GM18520 (cell line): ENCODE data around the gene PBX2.
"Not testable (repeated sequence)": the region's sequence is repeated elsewhere in the genome, so short reads cannot be mapped to it uniquely, and the experiment has no call there.

Experiments used
- ATAC-seq: cut with Tn5 transposase; IDR thresholded peaks from one replicate; pipeline ENCODE4 v1.9.1; 2021; ENCODE audit not compliant: unreplicated experiment

PBX2 gene

DNA sequence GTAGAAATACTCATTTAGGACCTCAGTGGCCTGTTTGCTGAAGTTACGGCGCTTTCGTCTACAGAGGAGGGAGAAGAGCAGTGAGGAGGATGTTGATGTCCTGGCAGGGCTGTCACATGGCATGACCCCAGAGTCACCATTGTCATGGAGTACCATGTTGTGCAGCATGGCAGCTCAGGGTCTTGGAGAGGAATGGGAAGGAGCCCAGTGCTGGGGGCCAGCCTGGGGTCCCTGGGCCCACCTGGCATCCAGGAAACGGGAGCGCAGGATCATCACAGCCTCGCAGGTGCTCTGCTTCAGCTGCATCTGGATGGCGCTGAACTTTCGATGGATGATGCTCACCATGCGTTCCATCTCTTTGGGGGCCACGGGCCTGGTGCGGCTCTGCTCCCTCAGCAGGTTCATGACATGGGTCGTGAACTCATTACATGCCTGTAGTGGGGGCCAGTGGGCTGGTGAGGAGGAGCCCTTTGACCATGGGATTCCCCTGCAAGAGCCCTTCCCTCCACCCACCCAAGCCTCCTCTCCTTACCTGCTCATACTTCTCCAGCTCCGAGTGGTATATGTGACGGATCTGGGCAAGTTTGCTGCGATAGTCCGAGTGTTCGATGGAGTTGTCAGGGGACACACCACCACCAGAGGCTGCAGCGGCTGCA lies 2.1 kb downstream of the PBX2 start:
- not testable (repeated sequence) for ATAC-seq

DNA sequence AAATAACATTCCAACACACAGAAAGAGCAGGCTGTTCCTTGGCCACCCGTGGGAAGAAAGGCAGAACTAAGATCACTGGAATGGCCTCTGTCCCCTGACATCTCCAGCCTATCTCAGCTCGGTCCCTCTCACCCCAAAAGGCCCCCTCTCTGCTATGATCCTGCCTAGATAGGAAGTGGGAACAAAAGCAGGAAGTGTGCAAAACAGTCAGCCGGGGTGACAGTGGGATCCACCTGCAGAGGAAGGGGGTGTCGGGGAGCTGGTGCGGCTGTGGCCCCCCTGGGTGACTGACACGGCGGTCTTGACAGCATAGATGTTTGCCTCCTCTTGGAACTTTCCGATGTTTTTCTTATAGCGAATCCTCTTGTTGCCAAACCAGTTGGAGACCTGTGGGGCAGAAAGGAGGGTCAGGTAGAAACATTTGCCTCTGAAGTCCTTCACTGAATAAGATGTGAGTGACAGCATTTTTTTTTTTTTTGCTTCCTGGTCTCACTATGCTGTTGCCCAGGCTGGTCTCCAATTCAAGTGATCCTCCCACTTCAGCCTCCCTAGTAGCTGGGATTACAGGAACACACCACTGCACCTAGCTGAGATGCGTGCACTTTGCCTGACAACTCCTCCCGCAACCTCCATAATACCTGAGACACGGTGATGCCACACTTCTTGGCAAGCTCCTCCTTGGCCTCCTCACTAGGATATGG lies 2.8 kb downstream of the PBX2 start:
- no peak for ATAC-seq

DNA sequence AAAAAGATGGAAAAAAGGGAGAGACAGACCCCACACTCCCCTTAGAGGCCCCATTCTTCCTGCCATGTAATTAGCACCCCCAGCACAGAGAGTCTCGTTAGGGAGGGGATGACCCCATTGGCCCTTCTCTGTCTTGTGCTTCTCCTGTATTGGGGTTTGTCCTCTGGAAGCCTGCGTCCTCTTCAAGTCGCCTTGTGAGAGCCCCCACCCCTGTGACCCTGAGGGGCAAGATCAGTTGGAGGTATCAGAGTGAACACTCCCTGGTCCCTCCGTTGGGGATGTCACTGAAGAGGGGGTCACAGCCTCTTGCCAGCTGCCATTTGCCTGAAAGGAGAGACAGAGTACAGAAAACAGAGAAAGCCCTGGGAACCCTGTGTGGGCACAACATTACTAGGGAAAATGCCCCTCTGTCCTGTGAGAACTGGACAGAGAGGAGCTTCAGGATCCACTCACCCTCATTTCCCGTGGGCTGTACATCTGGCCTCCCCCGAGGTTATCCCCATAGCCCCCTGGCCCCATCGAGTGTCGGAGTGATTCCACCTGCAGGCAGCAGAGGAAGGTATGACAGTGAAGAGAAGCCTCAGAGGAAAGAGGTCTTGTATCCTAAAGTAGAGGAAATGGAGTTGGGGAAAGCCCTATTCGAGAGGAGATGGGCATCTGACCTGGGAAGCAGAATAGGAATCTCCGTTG lies 3.7 kb downstream of the PBX2 start:
- not testable (repeated sequence) for ATAC-seq

DNA sequence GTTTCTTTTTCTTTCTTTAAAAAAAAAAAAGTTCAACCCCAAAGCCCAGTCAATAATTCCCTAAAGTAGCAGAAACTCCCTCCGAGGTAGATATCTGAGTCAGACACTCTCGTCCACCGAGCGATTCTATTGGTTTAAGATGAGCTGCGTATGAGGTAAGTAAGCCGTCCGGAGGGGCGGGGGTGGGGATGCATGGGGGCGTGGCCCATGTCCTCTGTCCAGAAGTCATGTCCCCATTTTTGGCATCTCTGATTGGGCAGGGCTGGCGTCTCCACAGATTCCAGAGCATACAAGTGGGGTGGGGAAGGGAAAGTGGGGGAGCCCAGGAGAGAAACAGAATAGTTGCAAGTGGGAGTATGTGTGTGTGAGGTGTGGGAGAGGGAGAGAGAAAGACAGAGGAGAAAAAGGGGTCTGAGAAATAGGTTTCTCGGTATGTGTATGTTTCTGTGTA lies 4.3 kb downstream of the PBX2 start:
- not testable (repeated sequence) for ATAC-seq

DNA sequence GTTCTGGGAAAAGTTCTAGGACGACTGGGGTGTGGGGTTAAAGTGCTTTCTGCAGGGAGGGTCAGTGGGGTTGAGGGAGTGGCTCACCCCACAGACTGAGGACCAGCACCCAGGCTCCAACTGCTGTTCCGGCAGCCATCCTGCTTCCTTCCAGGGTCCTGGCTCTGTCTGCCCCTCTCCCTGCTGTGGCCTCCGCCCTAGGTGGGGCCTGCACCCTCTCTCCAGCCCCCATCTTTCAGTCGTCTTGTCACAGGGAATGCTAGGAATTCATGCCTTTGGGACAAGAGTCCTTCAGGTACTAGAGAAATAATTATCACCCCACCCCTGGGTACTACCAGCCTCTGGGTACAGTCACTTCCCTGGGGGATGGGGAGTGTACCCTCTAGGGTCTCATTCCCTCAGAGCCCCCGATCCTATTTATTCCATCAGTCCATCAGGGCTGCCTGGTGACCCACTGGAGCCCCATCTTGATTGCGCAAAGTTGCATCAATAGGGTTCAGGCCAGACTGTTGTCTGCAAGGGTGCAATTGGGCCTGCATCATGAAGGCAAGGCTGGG lies 5.8 kb downstream of the PBX2 start, which contains the start of gene AGER:
TSS of gene AGER (minus strand) at position 170 of the 557 bp plus-strand sequence. CDS start at position 139, 31 bp downstream.
- ATAC-seq: no peak

DNA sequence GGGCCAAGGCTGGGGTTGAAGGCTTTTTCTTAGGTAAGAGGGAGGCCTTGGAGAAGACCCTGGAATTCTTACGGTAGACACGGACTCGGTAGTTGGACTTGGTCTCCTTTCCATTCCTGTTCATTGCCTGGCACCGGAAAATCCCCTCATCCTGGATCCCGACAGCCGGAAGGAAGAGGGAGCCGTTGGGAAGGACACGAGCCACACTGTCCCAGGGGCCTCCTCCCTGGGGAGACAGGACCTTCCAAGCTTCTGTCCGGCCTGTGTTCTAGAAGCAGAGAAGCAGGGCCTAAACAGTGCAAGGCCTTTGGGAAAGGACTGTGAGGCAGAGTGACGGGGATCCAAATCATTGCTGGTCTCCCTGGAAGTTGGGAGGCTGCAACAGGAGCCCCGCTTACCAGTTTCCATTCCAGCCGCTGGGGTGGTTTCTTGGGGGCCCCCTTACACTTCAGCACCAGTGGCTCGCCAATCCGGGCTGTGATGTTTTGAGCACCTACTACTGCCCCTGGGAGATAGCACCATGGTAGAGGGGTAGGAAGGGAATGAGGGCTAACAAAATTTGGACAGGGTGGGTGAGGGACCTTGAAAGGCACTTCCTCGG lies 6.4 kb downstream of the PBX2 start:
- no peak for ATAC-seq

DNA sequence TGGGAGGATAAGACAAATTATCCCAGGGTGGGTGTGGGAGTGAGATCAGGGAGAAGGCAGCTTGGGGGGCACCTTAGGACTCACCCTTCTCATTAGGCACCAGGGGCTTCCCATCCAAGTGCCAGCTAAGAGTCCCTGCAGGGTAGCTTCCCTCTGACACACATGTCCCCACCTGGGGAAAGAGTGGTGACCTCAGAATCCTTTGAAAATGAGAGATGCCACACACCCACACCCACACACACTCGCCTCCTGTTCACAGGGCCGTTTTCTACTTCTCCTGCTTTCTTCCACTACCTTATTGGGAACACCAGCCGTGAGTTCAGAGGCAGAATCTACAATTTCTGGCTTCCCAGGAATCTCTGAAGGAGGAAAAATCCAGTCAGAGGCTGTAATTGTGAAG lies 7.0 kb downstream of the PBX2 start:
- no peak for ATAC-seq

DNA sequence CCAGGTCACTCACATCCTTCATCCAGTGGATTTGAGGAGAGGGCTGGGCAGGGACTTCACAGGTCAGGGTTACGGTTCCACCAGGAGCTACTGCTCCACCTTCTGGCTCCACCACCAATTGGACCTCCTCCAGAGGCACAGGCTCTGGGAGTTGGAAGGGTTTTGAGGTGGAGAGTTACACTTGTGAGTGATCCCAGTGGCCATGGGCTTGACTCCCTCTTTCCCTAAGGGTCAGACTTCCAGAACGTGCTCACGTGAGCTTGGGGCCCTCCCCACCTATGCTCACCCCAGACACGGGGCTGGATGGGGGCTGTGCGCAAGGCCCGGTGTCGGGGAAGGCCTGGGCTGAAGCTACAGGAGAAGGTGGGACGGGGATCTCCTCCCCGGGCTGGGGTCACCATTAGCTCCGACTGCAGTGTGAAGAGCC lies 7.4 kb downstream of the PBX2 start:
- ATAC-seq: no peak

DNA sequence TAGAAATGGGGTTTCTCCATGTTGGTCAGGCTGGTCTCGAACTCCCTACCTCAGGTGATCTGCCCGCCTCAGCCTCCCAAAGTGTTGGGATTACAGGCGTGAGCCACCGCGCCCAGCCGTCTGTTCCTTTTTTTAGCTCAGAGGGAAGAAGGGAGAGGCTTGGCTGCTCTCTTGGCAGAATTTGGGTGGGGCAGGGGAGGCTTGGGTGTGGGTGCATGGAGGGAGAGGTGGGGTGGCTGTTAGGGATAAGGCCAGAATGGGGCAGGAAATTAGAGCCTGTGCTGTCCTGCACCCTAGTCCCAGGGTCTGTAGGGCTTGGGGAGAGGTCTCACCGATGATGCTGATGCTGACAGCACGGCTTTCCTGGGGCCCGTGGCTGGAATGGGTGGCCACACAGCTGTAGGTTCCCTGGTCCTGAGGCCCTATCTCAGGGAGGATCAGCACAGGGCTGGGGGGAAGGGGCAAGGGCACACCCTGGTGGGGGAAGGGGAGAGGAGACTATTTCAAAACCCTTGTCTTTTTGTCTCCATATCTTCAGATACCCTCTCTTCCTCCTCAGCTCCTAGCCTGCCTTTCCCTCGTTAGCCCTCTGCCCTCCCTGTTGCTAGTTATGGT lies 8.0 kb downstream of the PBX2 start:
- no peak for ATAC-seq

DNA sequence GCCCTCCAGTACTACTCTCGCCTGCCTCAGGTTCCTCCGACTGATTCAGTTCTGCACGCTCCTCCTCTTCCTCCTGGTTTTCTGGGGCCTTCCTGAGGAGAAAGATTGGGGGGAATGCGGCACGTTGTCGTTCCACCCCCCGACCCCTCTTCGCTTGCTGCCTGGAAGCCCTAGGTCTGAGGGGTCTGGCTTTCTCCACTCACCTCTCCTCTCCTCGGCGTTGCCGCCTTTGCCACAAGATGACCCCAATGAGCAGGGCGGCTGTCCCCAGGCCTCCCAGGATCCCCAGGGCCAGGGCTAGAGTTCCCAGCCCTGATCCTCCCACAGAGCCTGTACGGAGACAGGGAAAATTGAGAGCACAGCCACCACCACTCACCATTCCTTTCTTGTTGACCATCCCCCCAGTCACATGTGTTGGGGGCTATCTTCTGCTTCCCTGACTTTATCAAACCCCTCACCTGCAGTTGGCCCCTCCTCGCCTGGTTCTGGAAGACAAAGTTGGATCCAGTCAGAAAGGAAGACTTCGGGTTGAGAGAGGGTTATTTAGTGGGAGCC lies 8.8 kb downstream of the PBX2 start:
- no peak for ATAC-seq

DNA sequence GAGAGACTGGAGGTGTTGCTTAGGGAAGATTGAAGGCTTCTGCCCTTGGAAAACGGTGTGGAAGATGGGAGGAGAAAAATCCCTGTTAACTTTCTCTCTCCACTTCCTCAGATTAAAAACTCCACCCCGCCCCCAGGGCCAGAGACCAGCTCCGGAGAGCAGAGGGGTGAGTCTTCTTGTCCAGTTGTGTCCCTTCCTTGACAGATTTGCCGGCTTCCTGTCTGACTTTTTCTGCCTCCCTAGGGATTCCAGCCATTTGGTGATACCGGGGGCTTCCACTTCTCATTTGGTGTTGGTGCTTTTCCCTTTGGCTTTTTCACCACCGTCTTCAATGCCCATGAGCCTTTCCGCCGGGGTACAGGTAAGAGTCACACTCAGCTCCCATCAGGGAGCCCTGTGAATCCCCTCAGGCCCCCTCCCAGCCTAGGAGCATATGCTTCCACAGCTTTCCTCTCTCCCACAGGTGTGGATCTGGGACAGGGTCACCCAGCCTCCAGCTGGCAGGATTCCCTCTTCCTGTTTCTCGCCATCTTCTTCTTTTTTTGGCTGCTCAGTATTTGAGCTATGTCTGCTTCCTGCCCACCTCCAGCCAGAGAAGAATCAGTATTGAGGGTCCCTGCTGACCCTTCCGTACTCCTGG lies 10.1 kb downstream of the PBX2 start:
- no peak for ATAC-seq

DNA sequence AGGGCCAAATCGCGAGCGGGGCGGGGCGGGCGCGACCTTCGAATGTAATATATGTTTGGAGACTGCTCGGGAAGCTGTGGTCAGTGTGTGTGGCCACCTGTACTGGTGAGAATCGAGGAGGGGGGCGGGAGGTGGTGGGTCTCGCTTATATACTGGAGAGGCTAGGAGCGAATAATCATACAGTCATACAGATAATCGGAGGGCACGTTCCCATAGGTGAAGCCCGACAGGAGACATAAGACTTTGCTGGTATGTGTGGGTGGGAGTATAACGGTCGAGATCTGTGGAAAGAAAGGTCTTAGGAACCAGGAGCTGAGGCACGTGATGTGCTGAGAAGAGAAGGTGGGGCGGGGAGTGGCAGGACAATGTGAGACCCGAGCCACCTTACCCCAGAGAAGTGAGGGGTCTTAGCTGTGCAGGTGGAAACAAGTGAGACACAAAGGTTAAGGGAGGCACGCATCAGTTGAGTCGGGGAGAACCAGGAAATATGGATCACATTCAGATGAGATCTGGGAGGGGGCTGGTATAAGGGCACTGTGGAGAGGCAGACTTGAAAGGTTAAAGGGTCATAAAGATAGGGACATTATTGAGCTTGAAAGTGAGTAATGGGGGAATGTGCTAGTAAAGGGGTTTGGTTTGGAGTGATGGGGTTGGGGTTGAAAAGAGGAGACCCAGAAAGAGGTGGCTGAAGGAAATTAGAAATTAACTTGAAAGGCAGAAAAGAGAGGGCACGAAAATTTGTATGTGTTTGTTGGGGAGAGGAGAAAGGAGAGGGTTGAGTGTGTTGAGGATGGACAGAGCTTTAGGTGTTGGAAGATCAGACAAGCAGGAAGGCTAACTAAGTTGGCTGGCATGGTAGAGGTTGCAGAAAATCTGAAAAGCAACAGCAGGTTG lies 11.2 kb downstream of the PBX2 start:
- no peak for ATAC-seq

DNA sequence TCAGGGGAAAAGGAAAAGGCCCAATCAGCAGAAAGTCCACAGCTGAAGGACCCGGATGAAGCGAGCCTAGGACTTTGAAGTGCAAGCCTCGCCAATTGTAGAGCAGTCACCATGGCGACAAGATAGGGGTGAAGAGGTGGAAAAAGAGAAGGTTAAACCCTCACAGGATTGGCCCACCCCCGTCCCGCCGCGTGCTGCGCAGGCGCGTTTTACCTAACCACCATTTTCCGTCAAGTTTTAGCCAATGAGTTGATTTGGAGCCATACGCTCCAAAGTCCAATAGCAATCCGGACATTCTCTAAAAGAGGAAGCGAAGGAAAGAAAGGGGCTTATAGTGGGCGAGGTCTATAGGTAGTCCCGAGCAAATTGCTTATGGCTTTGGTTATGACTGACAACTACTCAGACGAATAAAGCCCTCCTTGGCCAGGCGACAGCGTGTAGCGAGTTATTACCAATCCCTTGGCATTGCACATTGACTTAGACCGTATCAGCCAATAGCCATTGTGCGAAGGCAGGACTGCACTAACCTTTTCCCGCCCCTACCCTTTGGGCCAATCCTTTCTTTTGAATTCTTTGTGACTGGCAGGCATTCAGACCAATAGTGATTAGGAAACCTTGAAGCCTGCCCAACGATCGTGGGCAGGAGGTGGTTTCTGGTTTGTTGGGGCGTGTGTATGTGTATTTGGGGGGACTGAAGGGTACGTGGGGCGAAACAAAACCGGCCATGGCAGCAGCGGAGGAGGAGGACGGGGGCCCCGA lies 12.0 kb downstream of the PBX2 start, which contains the start of gene RNF5:
TSS of gene RNF5 (plus strand) at position 618 of the 759 bp plus-strand sequence. CDS start at position 725, 107 bp downstream.
- peak; percentile 82 for ATAC-seq

DNA sequence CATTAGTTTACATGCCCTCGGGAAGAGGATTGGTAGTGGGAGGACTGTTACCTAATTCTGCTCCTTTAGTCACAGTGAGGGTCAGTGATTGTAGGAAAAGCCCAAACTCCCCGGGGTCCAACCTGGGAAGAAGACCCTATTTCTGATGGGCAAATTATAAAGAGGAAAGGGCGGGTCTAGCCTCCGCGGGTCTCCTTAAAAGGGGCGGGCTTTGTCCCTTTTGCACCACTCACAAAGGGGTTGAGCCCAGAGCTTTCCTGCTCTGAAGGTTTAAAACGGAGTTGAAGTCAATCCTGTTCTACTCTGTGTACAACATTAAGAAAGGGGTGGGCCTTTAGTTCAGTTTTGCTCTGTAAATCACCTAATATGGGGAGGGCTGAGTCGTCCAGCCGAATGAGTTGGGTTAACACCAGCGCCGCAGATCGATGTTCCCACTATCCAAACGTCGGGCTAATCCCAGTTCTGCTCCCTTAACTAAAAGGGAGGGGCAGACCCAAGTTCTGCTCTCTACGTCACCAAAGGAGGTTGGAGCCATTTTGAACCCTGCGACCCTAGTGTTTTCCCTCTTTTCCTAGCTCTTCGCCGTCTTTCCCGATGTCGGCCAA lies 12.7 kb downstream of the PBX2 start:
- ATAC-seq: peak; percentile 0

DNA sequence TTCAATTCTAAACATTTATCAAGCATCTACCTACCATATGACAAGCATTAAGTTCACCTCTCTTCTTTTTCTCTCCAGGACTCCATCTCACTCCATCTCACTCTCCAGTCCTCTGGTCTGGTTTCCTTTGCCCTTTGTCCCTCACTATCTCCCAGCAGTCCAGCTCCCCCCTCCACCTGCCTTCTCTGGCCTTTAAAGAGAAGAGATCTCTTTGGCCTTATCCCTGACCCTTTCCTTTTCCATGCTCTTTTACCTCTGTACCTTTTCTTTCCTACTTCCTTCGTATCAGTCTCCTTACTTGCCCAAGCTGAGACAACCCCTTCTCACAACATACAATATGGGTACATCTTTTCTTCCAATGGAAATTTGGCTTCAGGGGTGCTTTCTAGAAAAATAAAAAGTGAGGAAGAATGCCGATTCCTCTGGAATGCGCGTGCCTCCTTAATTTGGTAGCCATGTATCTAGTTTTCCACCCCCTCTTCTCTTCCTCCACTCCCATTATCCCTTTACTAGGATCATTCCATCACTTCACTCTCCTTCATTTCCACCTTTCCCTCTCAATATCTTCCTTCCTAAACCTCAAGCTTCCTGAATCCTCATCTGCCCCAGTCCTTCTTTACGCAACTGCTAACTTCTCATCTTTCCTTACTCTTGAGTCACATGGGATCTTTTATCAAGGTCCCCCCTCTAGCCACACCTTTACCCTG lies 13.4 kb downstream of the PBX2 start:
- ATAC-seq: no peak

DNA sequence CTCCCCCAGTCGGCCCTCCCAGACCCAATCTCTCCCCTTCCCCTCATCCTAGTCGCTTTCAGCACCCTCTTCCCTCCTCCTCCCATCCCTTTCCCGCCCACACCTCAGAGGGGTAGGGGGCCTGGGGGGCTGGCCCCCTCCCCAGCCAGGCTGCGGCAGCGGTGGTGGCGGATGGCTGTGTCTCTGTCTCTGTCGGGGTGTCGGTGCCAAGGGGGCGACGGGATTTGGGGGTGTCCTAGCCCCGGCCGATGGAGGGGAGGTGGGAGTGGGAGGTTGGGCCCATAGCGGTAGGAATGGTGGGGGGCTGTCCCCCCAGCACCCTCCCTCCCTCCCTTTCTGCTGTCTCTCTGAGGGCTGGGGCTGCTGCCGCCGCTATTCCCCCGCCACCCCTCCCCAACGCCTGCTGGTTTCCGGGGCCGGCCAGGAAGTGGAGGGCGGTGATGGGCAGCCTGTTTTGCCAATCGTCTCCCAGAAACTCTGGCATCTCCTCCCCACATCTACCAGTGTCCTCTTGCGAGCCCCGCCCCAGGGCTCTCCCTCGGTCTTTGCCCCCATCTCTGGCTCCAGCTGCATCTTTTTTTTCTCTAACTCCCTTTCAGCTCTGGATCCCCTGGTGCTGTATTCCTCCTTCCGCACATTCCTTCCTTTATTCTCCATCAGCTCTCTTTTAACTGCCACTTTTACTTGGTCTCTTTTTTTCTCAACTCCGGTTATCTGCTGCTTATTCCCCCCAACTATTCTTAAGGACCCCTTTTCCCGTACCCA lies 14.1 kb downstream of the PBX2 start, which contains the start of gene AGPAT1:
TSS of gene AGPAT1 (minus strand) at position 374 of the 765 bp plus-strand sequence. CDS start 4,588 bp downstream, outside the sequence.
- peak; percentile 26 for ATAC-seq
